Bladder microvascular endothelial cell (primary cell): ENCODE measurements around the gene EPHA8. TPM values are rescaled to one million over a fixed set of nuclear protein-coding genes. Genes with fewer than 3 reads are reported as not detected.

Source experiments
- total RNA-seq: library from RNA; depleted of rRNA; stranded (reverse); fragments of >200 nt; gene quantifications from 2 replicates; pipeline ENCODE4 v1.2.3, GENCODE V29; 2014

The EPHA8 gene
- not detected in 2 replicates for total RNA-seq

GRCh38 chr1:22562584-22563583 is at the start of gene EPHA8:
EPHA8 (plus strand) TSS chr1:22563489; CDS start chr1:22563636, 147 bp downstream.

DNA sequence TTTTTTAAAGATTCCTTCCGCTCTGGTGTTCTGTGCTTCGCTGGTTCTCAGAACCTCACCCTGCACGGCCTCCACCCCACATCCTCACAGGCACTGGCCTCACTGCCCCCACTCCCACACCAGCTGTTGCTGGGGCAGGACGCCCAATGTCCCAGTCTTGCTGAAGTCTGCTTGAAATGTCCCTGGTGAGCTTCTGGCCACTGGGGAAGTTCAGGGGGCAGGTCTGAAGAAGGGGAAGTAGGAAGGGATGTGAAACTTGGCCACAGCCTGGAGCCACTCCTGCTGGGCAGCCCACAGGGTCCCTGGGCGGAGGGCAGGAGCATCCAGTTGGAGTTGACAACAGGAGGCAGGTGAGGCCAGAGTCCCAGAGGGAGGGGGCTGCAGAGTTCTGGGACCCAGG is 73.1 kb downstream of the EPHA8 start, which contains the start of gene C1QA:
Gene C1QA (plus strand): TSS at position 276 of the 400 bp plus-strand sequence. CDS start 989 bp downstream, outside the sequence.

DNA sequence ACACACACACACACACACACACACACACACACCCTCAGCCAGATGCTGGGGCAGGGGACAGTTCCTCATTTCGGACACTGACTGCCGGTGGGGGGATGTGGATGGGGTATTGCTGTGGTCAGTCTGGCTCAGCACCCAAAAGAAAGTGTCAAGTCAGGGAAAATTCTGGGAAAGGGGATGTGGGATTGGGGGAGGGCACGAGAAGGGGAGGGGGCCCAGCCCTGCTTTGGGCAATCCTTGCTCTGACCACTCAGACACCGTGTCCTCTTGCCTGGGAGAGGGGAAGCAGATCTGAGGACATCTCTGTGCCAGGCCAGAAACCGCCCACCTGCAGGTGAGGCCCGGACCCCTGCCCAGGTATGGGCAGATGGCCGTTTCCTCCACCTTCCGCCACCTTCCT is 80.1 kb downstream of the EPHA8 start, which contains the start of gene C1QC:
Gene C1QC (plus strand): TSS at position 253 of the 400 bp plus-strand sequence. CDS start 391 bp downstream, outside the sequence.

DNA sequence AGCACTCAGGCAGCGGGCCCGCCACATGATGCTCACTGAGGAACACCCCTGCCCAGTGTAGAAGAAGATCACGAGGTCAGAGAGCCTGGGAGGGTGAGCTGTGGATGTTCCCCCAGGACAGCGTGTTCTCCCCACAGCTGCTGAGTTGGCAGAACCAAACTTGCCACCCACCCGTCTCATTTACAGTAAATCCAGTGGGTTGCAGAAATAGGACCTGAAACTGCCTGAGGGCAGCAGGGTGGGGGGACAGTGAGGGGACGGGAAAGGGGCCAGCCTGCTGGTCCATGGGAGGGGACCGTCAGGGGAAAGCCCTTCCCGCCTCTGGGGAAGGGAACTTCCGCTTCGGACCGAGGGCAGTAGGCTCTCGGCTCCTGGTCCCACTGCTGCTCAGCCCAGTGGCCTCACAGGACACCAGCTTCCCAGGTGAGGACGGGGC is 89.6 kb downstream of the EPHA8 start, which contains the start of gene C1QB:
Gene C1QB (plus strand): TSS at position 356 of the 436 bp plus-strand sequence. CDS start 6,227 bp downstream, outside the sequence.

Other genes with a start within 250 kb of the EPHA8 start
- 5.8 and 14.3 TPM in 2 replicates for gene ZBTB40, start 111.6 kb upstream of the EPHA8 start, total RNA-seq
- gene C1QA, start 73.1 kb downstream of the EPHA8 start, total RNA-seq, result not detected in 2 replicates
- not detected in 2 replicates for gene C1QC, start 80.1 kb downstream of the EPHA8 start, total RNA-seq
- gene C1QB, start 89.7 kb downstream of the EPHA8 start, total RNA-seq, result not detected in 2 replicates
- 7.0 and 66.9 TPM in 2 replicates for gene EPHB2, start 147.3 kb downstream of the EPHA8 start, total RNA-seq